Measurements from ENCODE around the gene TMEM87A. TPM values are rescaled to one million over a fixed set of nuclear protein-coding genes. Genes with fewer than 3 reads are reported as not detected.

The TMEM87A gene
- total RNA-seq, 1 experiment from 2014 or later = 55.0 TPM

DNA sequence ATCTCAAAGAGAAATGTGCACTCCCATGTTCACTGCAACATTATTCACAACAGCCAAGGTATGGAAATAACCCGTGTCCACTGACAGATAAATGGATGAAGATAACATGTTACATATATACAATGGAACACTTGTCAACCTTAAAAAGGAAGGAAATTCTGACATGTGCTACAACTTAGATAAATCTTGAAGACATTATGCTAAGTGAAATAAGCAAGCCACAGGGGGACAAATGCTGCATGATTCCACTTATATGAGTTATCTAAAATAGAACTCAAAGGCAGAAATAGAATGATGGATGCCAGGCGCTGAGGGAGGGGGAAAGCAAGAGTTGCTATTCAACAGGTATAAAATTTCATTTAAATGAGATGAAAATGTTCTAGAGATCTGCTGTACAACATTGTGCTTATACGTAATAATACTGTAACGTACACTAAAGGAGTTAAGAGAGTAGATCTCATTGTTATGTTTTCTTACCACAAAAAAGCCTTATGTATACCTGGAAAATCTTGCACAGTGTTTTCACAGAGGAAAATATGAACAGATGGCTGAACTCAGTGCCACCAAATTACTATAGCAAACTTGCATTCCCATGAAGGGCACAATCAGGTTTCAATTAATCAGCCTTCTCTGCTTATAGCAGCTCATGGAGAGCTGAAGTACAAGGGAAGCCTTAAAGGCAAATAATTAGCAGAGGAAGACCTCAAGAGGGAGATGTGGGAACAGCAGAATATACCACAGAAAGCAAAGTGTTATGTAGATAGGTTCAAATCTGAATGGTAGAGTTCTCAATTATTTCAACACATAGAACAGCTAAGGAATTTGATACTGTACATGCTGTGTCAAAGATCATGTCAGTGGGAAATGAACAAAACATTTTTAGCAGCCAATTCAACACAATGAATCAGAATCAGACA is 57.1 kb downstream of the TMEM87A start:
- peak; percentile 10 for DNase-seq (ENCODE audit: low spot score)
- in situ Hi-C loops (cut with HindIII; ENCODE audit: low sequenced_read_pairs) = no loop called here

DNA sequence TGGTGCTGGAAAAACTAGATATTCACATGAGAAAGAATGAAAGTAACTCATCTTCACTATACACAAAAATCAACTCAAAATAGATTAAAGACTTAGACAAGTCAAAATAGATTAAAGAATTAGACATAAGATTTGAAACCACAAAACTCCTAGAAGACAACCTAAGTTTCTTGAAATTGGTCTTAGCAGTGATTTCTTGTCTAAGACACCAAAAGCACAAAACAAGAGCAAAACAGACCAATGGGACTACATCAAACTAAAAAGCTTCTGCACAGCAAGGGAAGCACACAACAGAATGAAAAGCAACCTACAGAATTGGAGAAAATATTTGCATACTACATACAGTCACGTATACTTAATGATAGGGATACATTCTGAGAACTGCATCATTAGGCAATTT is 58.6 kb downstream of the TMEM87A start:
- in situ Hi-C loops (cut with HindIII; ENCODE audit: low sequenced_read_pairs) = no loop called here
- DNase-seq (ENCODE audit: low spot score) = no peak

- in situ Hi-C loops (cut with HindIII; ENCODE audit: low sequenced_read_pairs) = no loop called here
- DNase-seq (ENCODE audit: low spot score) = no peak
Measured at GRCh38 chr15:42213511-42213910, 59.7 kb downstream of the TMEM87A start.

GRCh38 chr15:42210696-42211095 is 62.5 kb downstream of the TMEM87A start:
- in situ Hi-C loops (cut with HindIII; ENCODE audit: low sequenced_read_pairs) = no loop called here
- DNase-seq (ENCODE audit: low spot score) = no peak

DNA sequence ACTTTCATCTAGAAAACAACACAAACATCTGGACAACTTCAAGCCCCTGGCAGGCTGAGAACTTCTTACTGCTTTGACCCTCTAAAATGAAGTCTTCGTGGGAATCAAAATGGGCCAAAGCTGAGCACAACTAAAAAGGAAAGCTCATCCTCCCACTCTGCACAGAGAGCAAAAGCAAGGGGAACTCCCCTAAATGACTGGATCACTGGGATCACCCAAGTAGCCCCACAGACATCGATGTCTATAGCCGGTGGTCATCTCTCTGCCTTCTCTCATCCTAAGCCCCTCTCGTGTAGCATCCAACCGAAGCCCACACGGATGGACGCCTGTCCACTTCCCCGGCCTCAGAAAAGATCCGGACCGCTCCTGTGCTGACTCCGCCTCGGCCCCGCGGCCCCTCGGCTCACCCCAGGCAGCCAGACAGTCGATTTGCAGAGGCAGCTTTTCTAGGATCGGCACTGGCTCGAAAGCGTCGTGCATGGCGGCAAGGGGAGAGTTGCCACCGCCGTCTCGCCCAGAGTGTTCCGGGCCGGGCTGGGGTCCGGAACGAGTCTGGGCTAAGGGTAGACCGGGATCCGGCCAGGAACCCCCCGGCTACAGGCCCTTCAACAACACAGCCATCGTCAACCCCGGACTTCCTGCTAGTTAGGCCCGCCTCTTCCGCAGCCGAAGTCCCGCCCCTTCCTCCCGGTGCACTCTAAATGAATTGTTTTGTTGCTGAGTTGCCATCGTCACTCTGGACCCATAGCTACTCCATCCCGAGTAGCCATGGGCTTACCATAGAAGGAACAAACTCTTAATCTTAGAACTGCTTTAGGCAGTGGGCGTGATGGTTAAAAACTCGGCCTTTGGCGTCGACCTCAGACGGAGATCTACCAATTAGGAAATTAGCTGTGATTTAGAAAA is 65.3 kb downstream of the TMEM87A start, which contains the start of gene VPS39:
TSS of gene VPS39 (minus strand) at position 631 of the 906 bp plus-strand sequence. CDS start at position 480, 151 bp downstream.
- in situ Hi-C loops (cut with HindIII; ENCODE audit: low sequenced_read_pairs) = no loop called here
- DNase-seq (ENCODE audit: low spot score) = peak; percentile 94

DNA sequence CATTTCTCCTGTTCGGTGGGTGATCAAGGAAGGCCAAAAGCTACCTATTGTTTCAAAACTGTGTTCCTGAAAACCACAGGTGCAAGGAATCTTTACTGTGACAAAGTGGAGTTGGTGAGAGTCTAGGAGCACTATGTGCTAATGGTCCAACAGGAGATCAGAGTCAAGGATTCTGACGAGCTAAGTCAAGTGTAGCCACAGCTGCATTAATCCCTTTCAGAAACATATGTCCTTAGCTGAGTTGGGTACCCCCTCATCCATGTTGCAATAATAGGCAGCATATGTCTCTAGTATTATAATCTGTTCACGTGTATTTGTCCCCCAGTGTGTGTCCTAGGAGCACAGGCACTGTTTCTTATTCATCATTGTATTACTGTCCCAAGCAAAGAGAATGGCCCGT is 66.8 kb downstream of the TMEM87A start:
- no peak for DNase-seq (ENCODE audit: low spot score)
- in situ Hi-C loops (cut with HindIII; ENCODE audit: low sequenced_read_pairs) = no loop called here

DNA sequence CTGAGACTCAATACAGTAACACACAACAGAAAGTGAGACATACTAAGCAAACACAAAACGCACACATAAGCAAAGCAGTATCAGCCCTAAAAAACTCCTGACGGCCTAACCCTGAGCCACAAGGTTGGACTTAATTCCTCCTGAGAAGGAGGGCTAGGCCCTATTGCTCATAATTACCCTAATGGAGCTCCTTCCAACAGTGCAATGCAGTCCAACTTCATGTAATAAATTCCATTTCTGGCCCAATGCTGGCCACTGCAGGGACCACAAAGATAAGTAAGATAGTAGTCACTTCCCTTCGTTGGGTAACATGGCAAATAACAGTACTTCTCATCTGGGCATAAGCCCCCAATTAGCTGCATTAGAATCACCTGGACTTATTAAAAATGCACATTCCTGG is 69.3 kb downstream of the TMEM87A start:
- in situ Hi-C loops (cut with HindIII; ENCODE audit: low sequenced_read_pairs) = no loop called here
- DNase-seq (ENCODE audit: low spot score) = no peak

- DNase-seq (ENCODE audit: low spot score) = no peak
- in situ Hi-C loops (cut with HindIII; ENCODE audit: low sequenced_read_pairs) = no loop called here
Measured at GRCh38 chr15:42202653-42203052, 70.6 kb downstream of the TMEM87A start.

DNA sequence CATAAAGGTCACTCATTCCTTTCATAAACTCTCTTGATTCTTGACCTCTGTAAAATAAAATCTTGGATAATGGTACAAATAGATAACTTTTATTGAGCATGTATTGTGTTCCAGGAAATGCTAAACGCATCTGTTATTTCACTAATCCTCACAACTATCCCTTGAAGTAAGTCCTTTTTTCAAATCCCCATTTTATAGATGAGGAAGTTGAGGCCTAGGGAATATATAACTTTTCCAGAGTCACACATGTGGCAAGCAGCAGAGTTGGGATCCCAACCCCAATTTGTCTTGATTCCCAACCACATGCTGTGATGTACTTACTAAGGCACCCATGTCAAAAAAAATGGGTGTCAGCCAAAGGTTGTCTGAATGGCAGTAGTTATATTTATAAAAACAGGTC is 71.4 kb downstream of the TMEM87A start:
- in situ Hi-C loops (cut with HindIII; ENCODE audit: low sequenced_read_pairs) = no loop called here
- DNase-seq (ENCODE audit: low spot score) = no peak

DNA sequence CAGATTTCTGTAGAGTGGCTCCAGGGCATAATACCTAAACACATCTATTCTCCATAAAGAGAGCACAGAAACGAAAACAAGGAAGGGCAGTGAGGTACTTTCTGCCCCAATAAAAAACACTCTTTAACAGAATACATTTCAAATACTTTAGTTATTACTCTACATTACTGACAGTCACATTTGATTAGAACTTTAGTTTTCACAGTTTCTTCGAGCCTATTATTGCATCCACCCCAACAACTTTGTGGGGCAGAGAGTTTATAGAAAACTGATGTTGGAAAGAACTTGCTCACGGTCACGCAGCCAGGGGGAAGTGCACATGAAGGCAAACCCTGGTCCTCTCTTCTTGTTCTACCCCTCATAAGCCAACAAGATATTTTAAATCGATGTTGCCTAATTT is 74.1 kb downstream of the TMEM87A start:
- in situ Hi-C loops (cut with HindIII; ENCODE audit: low sequenced_read_pairs) = no loop called here
- DNase-seq (ENCODE audit: low spot score) = no peak

- no peak for DNase-seq (ENCODE audit: low spot score)
- in situ Hi-C loops (cut with HindIII; ENCODE audit: low sequenced_read_pairs) = no loop called here
Measured at GRCh38 chr15:42198516-42198915, 74.7 kb downstream of the TMEM87A start.

- in situ Hi-C loops (cut with HindIII; ENCODE audit: low sequenced_read_pairs) = no loop called here
- no peak for DNase-seq (ENCODE audit: low spot score)
Measured at GRCh38 chr15:42194513-42194912, 78.7 kb downstream of the TMEM87A start.

- in situ Hi-C loops (cut with HindIII; ENCODE audit: low sequenced_read_pairs) = no loop called here
- DNase-seq (ENCODE audit: low spot score) = no peak
Measured at GRCh38 chr15:42193383-42193782, 79.8 kb downstream of the TMEM87A start.

- in situ Hi-C loops (cut with HindIII; ENCODE audit: low sequenced_read_pairs) = no loop called here
- no peak for DNase-seq (ENCODE audit: low spot score)
Measured at GRCh38 chr15:42191610-42192346, 81.5 kb downstream of the TMEM87A start.

- in situ Hi-C loops (cut with HindIII; ENCODE audit: low sequenced_read_pairs) = no loop called here
- DNase-seq (ENCODE audit: low spot score) = no peak
Measured at GRCh38 chr15:42190370-42190769, 82.9 kb downstream of the TMEM87A start.

DNA sequence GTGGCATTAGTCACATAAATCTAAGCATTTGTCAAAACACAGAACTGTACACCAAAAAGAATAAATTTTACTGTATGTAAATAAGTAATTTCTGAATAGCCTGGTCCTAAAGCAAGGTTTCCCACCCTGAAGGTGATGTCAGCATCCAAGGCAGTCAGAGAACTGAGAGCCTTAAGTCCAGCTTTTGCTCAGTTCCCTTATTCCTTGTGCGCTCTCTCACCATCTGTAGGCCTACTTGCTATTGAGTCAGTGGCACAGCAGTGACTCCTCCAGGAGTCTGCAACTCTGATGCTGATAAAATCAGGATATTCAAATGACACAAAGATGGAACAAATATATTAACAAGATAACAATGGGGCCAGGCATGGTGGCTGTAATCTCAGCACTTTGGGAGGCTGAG is 87.4 kb downstream of the TMEM87A start:
- in situ Hi-C loops (cut with HindIII; ENCODE audit: low sequenced_read_pairs) = no loop called here

DNA sequence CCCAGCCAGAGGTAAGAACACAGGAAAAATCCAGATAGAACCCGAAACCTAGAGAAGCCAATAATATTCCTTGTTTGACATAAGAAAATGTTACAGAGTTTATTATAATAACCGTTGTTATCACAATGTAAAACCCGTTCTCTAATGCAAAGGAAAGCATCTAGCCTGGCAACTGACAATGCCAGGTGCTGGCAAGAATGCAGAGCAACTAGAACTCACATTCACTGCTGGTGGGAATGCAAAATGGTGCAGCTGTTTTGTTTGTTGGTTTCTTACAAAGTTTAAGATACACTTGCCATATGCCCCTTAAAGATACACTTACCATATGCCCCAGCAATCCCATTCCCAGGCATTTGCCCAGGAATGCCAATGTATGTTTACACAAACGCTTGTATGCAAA is 88.5 kb downstream of the TMEM87A start:
- in situ Hi-C loops (cut with HindIII; ENCODE audit: low sequenced_read_pairs) = no loop called here
- no peak for DNase-seq (ENCODE audit: low spot score)

More for the DNA sequence above, 87.4 kb downstream of the TMEM87A start:
- no peak for DNase-seq (ENCODE audit: low spot score)

DNA sequence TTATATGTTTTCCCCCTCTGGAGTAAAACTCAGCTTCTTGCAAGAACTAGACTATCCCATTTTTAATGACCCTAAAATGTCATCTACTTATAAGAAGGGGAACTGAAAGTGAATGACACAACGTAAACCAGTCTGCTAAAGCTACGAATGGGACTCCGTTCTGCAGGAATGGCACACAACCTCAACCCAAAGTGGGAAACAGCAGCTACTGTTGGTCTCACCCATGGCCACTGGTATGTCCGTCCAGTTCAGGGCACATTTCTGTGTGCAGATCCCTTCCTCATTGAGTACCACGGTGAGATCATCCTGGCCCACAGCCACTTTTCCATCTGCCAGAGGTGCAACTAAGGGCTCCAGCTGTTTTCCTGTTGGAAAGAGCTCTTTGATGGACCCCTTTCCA is 88.9 kb downstream of the TMEM87A start:
- in situ Hi-C loops (cut with HindIII; ENCODE audit: low sequenced_read_pairs) = no loop called here
- no peak for DNase-seq (ENCODE audit: low spot score)

DNA sequence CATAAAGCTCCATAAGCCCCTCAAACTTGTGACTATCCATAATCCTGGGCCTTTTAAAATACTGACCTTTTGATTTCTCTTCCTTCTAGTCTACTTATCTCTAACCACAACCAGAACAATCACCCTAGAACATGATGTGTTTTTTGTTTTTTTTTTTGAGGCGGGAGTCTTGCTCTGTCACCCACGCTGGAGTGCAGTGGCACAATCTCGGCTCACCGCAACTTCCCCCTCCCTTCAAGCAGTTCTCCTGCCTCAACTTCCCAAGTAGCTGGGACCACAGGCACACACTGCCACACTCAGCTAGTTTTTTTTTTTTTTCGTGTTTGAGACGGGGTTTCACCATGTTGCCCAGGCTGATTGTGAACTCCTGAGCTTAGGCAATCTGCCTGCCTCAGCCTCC is 90.3 kb downstream of the TMEM87A start:
- in situ Hi-C loops (cut with HindIII; ENCODE audit: low sequenced_read_pairs) = no loop called here
- DNase-seq (ENCODE audit: low spot score) = no peak

Measured in G401 (cell line).